Measurements from ENCODE around the gene C4orf54.

Gene C4orf54

DNA sequence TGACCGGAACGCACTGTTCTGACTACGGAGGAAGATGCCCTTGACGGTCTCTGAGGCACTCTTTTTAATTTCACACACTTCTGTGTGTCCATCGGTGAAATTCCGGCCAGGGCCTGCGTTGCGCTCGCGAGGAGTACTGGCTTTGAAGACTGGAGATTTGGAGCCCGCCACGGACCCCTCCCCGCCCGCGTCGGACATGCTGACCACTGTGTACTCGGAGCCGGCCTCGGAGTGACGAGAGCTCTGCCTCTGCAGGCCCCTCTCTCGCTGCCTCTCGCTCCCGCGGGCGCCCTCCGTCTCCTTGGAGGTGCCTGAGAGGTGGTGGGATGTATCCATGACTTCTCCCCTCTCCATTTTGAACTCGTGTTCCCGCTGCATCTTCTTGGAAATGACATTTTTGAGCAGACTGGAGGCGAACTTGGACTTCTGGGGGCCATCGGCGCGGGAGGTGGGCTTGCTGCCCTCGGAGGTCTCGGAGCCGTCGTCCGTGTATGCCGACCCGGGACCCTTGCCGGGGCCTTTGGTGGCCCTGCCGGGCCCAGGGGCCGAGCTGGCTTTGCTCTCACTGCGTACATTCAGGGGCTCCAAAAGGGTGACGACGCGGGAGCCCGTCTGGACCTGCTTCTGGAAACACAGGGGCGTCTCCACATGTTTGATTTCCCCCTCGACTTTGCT lies 5.7 kb downstream of the C4orf54 start:
- no peak for DNase-seq

DNA sequence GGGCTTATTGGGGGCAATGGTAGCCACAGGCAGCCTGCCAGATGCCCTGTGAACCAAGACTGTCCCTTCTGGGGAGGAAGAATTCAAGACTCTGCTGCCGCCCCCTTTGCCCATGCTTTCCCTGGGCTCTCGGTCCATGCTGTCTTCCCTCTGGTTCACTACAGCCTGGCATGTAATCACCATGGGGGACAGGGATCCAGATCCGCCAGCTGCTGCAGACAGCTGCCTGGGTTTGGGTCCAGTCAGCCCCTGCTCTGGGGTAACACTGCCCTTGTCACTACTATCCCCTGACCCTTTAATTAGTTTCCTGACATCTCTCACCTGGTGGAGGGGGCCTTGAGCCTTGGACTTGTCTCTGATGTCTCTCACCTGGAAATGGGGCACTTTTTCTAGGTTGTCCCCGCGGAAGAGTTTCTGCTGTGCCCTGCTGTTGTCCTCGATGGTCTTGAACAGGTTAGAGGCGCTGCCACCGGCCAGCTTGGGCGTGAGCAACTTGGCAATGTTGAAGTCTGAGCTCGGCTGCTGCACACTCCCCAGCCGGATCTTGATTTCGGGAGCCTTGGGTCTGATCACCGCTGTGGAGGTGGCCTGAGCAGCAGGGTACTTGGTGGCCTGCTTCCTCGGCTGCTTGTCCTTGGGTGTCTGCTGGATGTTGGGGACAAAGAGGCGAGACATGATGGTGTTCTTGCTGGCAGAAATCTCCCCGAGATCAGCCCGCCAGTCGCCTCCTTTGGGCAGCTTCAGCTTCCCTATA lies 6.4 kb downstream of the C4orf54 start:
- no peak for DNase-seq

DNA sequence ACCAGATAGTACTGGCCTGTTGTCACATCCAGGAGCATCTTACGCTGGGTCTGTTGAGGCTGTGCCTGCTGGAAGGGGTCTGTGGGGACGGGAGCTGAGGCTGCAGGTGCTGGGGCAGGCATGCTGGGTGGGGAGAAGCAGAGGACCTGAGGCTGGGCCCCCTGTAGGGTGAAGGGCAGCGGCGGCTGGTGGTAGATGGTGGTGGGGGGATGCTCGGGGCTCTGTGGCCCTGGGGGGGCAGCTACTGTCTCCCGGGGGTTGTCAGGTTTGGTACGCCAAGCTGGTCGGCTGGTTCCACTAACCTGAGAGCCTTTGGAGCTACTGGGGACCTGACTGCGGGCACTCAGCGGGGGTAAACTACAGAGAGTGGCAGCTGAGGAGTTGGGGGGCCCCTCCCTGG lies 7.8 kb downstream of the C4orf54 start:
- no peak for DNase-seq

GRCh38 chr4:99649208-99649607 lies 8.4 kb downstream of the C4orf54 start:
- DNase-seq, result no peak

- DNase-seq, result no peak
Measured at GRCh38 chr4:99648321-99648720, 9.3 kb downstream of the C4orf54 start.

- DNase-seq, result no peak
Measured at GRCh38 chr4:99647071-99647470, 10.6 kb downstream of the C4orf54 start.

DNA sequence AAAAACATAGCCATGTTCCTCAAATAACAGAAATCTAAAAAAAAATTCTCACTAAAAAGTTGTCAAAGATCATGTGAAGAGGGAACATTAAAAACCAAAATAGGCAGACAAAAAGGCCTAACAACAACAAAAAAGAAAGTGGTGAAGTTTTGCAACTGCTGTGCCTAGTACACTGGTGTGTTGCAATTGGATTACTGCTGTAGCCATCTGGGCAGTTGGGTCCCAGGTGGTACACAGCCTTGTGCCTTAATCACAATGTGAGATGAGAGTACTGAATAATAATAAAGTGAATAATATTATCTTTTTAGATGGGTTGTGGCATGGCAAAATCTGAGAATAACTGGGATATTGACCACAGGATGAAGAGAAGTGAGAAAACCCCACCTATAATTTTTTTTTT lies 12.0 kb downstream of the C4orf54 start:
- no peak for DNase-seq

DNA sequence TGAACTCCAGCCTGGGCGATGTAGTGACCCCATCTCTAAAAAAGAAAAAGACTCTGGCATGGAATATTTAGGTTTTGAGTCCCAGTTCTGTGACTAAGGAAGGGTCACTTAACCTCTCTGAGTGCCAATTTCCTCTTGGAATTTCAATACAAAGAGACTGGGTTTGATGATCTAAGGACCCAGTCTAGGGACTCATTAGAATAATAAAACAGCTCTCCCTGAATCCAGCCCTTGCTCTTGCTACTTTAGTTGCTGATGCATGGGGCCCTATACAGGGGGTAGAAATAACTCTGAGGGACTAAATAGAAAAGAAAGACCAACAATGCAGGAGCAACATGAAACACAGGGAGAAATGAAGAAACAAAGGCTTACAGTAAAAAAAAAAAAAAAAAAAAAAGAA lies 12.6 kb downstream of the C4orf54 start:
- DNase-seq, result no peak

- no peak for DNase-seq
Measured at GRCh38 chr4:99644453-99644852, 13.2 kb downstream of the C4orf54 start.

GRCh38 chr4:99642725-99643489 lies 14.7 kb downstream of the C4orf54 start:
- DNase-seq, result no peak

DNA sequence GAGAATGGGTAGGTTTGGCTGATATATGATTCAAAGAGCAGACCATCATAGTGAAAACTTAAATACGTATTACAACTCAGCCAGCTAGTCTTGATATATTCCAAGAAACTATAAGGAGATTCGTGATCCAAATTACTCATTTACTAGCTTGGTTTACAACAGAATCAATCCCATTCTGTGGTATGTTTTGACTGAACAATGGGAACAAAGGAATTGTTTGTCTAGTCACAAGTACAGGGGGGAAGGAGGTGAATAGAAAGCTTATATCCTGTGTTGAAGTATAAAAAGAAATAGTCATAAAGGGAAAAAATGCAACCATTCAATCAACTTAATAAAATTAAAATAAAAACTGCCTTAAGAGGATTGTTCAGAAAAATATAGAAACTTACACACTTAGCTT lies 17.0 kb downstream of the C4orf54 start:
- DNase-seq, result no peak

- DNase-seq, result no peak
Measured at GRCh38 chr4:99637174-99637573, 20.5 kb downstream of the C4orf54 start.

- no peak for DNase-seq
Measured at GRCh38 chr4:99636422-99636821, 21.2 kb downstream of the C4orf54 start.

DNA sequence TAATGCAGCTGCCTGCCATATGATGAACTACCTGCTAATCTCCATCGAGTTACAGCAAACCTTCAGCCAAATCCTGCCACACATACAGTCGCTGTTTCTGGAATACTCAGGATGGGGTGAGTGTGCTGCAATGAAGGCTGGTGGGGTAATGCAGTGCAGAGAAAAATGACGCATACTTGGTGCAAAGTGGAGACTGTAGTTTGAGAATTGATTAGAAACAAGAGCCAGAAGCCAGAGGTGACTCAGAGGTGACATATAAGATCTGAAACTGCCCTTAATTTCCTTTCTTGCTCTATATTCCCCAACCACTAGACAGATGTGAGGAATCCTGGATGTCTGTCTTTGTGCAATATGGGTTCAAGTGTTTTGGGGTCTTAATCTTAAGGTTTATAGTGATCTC lies 22.0 kb downstream of the C4orf54 start:
- DNase-seq, result no peak

GRCh38 chr4:99634742-99635360 lies 22.8 kb downstream of the C4orf54 start:
- no peak for DNase-seq

DNA sequence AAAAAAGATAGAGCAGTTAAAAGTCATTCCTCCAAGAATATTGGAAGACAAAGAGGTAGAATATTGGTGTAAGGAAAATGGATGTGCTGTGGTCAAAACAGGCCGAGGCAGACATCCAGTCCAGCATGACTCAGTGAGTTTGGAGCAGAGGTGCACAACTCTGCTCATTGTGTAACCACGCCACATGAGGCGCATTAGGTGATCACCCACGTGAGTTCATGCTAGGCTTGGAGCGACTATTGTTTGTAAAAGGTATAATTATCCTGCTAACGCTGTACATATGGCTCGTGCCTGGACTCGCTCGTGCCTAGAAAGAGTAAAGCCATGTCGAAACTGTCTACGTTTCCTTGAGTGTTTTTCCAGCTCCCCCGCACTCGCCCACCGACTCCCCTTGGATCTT lies 23.9 kb downstream of the C4orf54 start:
- DNase-seq, result no peak

DNA sequence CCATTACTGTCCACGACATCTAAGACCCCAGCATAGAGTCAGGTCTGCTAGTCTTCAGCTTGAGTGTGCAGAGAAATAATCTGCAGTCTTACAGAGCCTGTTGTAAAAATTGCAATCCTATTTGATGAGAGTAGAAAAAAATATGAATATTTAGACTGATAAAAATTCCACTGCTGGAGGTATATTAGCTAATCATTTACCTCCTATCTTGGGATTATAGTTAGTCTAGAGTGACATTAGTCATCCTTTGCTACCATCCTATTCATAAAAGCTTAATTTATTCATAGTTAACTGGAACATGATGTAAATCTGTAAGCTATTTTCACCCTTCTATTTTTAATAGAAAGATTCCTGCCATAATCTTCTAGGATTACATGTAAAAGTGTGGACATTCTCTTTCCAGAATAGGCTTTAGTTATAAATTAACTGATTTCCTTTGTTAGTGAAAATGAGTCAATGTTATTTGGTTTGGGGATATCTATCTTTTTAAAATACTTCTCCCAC lies 26.7 kb downstream of the C4orf54 start:
- no peak for DNase-seq

GRCh38 chr4:99629962-99630554 lies 27.6 kb downstream of the C4orf54 start:
- DNase-seq, result no peak

DNA sequence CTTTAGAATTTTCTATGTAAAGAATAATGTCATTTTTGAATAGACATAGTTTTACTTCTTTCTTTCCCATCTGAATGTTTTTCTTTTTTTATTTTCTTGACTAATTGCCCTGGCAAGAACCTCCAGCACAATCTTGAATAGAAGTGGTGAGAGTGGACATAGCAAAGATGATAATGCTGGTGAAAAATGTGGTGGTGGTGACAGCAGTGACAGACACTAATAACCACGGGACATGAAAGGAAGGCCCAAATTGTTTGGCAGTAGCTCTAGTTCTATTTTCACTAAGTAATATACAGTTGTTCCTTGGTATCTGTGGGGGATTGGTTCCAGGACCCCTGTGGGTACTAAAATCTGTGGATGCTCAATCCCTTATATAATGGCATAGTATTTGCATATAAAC lies 29.6 kb downstream of the C4orf54 start:
- no peak for DNase-seq

GRCh38 chr4:99625369-99625768 lies 32.3 kb downstream of the C4orf54 start:
- DNase-seq, result no peak

DNA sequence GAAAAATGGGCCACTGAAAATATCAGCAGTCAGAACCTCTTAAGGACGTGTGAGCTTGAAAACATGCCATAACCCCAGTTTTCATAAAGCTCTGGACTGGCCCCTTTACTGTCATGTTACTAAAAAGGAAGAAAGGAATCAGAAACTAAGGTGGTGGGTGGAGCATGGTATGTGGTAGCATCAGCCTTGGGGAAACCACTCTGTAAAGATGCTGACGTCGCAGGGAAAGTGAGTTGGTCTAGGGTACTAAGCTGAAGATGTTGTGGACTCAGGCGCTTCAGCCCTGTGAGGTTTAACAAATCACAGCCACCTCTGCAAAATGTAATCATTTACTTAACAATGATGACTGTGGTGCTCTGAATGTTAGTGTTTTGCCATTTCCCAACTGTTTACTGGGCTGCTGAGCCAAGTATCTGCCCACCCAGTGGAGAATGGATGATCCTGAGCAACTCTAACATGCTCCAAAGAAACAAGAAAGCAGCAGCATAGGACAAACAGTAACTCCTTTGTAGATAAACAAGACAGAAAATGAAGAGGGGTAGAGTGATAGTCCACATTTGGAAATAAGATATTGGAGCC lies 33.4 kb downstream of the C4orf54 start:
- DNase-seq, result no peak

DNA sequence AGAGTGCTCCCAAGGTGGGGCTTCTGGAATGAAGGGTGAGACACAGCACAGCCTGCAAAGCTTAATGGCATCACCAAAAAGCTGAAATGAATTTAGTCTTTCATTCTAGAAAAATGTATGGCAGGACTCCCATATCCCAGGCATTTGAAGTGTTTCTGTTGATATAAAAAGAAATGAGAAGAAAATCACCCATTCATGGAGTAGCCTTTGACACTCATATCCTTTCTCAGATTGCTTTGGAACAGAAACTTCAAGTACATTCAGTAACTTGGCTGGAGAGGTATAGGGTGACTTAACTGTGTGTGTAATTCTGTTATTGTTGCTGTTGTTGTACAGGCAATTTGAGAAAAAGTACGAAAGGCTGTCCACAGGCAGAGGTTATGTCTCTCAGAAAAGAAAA lies 35.3 kb downstream of the C4orf54 start:
- no peak for DNase-seq
